ENCODE measurements around the gene RTN4RL1. TPM values are rescaled to one million over a fixed set of nuclear protein-coding genes. Genes with fewer than 3 reads are reported as not detected.

RTN4RL1 gene
- total and polyA plus RNA-seq, 2 of the 13 experiments (the other 11 are each of a cell fraction or from before 2014, with no cell fraction given) = 0.01 TPM; not detected in 1

DNA sequence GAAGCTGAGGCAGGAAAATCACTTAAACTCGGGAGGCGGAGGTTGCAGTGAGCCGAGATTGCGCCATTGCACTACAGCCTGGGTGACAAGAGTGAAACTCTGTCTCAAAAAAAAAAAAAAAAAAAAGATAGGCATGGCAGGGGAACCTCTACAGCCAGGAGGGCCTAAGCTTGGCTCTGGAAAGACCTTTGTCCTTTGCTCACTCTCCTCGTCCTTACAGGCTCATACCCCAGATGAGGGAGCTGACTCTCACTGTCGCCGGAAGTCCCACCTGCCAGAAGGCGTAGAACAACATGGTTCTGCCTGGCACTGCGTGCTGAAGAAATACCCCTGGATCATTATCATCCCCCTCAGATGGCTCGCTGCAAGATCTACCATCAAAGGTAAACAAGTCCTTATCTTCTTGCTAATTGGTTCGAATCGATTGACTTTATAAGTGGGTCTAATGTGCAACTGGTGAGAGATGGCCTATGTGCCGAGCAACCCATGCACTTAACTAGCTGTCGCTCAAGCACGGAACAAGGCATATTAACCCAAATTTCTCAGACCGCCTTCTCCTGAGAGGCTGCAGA, 29.7 kb downstream of the RTN4RL1 start:
- H3K4me2 ChIP-seq (ENCODE audit: low read depth, low read length) = peak overlapping the region; percentile 83
- peaks cover 66% of the 10 kb centered on the region for H3K4me1 ChIP-seq (ENCODE audit: insufficient read depth, low read length)
- H3K27ac ChIP-seq (ENCODE audit: extremely low read length, insufficient read depth, low read length) = no peak overlapping the region
- intact Hi-C loops (cut with micrococcal nuclease; ENCODE audit: unreplicated experiment) = no loop called here
- 2% methylated on average over 15 of the region's 16 CpGs for WGBS (ENCODE audit: low lambda C conversion rate)
- peak overlapping the region; percentile 38 to 66 (median 60) for H3K4me3 ChIP-seq (replicated peaks in 1 of 3; ENCODE audit: insufficient read depth in 1 of 3, low read depth in 2 of 3, low read length in 3 of 3)
- H3K36me3 ChIP-seq (replicated peaks in 1 of 2; ENCODE audit: control insufficient read depth in 1 of 2, insufficient read depth in 2 of 2, low read length in 2 of 2) = no peaks in the 10 kb centered on the region
- no peaks in the 10 kb centered on the region for H3K79me2 ChIP-seq (ENCODE audit: insufficient read depth, low read length)
- H3K9ac ChIP-seq (ENCODE audit: insufficient read depth, low read depth, low read length) = peak overlapping the region; percentile 16; the same call in 1 of the 2 replicates
- H3K27me3 ChIP-seq (ENCODE audit: control insufficient read depth in 1 of 2, insufficient read depth in 2 of 2, low read length in 2 of 2) = peaks cover 0 to 24% of the 10 kb centered on the region in 2 experiments; a peak in 2 of 5 replicates
- H3K9me3 ChIP-seq (ENCODE audit: low read length) = no peaks in the 10 kb centered on the region
- DNase-seq (ENCODE audit: low spot score) (peak; percentile 71), FAIRE-seq (peak; percentile 93), ATAC-seq (peak; percentile 44)
- no peak overlapping the region for H2AFZ ChIP-seq (ENCODE audit: low read length)
- no TSS peak for BruUV-seq (replicated peaks)
- ChIA-PET CTCF (ENCODE audit: low intra/inter-chr PET ratio, low total read pairs) (no interaction called here), POLR2A (interaction anchor here (0.6 to 2.4 kb wide), 14 partner anchors 15 to 611 kb away, joined by 3 to 10 read pairs (median 4); partner anchors contain the start of gene DPH1)
- no peaks in the 10 kb centered on the region for H4K20me1 ChIP-seq (ENCODE audit: insufficient read depth, low read length)
- in situ Hi-C loops (cut with HindIII; ENCODE audit: extremely low pct_ligation_motif_present, low pct_unique_long_range_greater_than_20kb) = no loop called here
- TF ChIP-seq, protein P1, sequence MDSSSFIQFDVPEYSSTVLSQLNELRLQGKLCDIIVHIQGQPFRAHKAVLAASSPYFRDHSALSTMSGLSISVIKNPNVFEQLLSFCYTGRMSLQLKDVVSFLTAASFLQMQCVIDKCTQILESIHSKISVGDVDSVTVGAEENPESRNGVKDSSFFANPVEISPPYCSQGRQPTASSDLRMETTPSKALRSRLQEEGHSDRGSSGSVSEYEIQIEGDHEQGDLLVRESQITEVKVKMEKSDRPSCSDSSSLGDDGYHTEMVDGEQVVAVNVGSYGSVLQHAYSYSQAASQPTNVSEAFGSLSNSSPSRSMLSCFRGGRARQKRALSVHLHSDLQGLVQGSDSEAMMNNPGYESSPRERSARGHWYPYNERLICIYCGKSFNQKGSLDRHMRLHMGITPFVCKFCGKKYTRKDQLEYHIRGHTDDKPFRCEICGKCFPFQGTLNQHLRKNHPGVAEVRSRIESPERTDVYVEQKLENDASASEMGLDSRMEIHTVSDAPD (CRISPR knock-in tag; IDR thresholded peaks at IDR 0.05) = 0 out of 2 replicates have a peak, but pooled peaks have one; percentile 45
- TF ChIP-seq ZNF678 (CRISPR knock-in tag; IDR thresholded peaks at IDR 0.05) (no peak), POLR2A (IDR thresholded peaks at IDR 0.05; ENCODE audit: insufficient read depth in 1 of 2, low read depth in 2 of 2, low read length in 2 of 2) (peak in 1 of 2 experiments; percentile 49; a peak in 1 of 4 replicates), RAD51 (IDR thresholded peaks at IDR 0.05; ENCODE audit: borderline replicate concordance) (no peak), GTF3A (CRISPR knock-in tag; conservative IDR thresholded peaks at IDR 0.05) (no peak), ZNF747 (CRISPR knock-in tag; IDR thresholded peaks at IDR 0.05; ENCODE audit: borderline replicate concordance) (no peak), ZMYM3 (CRISPR knock-in tag; IDR thresholded peaks at IDR 0.05) (no peak), ZNF432 (CRISPR knock-in tag; IDR thresholded peaks at IDR 0.05; ENCODE audit: borderline replicate concordance) (no peak), SOX5 (CRISPR knock-in tag; IDR thresholded peaks at IDR 0.05; ENCODE audit: borderline replicate concordance) (no peak), MYNN (CRISPR knock-in tag; IDR thresholded peaks at IDR 0.05; ENCODE audit: low read depth) (no peak)
- TF ChIP-seq, protein P2, sequence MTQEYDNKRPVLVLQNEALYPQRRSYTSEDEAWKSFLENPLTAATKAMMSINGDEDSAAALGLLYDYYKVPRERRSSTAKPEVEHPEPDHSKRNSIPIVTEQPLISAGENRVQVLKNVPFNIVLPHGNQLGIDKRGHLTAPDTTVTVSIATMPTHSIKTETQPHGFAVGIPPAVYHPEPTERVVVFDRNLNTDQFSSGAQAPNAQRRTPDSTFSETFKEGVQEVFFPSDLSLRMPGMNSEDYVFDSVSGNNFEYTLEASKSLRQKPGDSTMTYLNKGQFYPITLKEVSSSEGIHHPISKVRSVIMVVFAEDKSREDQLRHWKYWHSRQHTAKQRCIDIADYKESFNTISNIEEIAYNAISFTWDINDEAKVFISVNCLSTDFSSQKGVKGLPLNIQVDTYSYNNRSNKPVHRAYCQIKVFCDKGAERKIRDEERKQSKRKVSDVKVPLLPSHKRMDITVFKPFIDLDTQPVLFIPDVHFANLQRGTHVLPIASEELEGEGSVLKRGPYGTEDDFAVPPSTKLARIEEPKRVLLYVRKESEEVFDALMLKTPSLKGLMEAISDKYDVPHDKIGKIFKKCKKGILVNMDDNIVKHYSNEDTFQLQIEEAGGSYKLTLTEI (CRISPR knock-in tag; conservative IDR thresholded peaks at IDR 0.05) = no peak
- TF ChIP-seq, protein P3, sequence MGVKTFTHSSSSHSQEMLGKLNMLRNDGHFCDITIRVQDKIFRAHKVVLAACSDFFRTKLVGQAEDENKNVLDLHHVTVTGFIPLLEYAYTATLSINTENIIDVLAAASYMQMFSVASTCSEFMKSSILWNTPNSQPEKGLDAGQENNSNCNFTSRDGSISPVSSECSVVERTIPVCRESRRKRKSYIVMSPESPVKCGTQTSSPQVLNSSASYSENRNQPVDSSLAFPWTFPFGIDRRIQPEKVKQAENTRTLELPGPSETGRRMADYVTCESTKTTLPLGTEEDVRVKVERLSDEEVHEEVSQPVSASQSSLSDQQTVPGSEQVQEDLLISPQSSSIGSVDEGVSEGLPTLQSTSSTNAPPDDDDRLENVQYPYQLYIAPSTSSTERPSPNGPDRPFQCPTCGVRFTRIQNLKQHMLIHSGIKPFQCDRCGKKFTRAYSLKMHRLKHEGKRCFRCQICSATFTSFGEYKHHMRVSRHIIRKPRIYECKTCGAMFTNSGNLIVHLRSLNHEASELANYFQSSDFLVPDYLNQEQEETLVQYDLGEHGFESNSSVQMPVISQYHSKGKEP (CRISPR knock-in tag; IDR thresholded peaks at IDR 0.05) = no peak
- TF ChIP-seq, protein P4, sequence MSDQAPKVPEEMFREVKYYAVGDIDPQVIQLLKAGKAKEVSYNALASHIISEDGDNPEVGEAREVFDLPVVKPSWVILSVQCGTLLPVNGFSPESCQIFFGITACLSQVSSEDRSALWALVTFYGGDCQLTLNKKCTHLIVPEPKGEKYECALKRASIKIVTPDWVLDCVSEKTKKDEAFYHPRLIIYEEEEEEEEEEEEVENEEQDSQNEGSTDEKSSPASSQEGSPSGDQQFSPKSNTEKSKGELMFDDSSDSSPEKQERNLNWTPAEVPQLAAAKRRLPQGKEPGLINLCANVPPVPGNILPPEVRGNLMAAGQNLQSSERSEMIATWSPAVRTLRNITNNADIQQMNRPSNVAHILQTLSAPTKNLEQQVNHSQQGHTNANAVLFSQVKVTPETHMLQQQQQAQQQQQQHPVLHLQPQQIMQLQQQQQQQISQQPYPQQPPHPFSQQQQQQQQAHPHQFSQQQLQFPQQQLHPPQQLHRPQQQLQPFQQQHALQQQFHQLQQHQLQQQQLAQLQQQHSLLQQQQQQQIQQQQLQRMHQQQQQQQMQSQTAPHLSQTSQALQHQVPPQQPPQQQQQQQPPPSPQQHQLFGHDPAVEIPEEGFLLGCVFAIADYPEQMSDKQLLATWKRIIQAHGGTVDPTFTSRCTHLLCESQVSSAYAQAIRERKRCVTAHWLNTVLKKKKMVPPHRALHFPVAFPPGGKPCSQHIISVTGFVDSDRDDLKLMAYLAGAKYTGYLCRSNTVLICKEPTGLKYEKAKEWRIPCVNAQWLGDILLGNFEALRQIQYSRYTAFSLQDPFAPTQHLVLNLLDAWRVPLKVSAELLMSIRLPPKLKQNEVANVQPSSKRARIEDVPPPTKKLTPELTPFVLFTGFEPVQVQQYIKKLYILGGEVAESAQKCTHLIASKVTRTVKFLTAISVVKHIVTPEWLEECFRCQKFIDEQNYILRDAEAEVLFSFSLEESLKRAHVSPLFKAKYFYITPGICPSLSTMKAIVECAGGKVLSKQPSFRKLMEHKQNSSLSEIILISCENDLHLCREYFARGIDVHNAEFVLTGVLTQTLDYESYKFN (CRISPR knock-in tag; conservative IDR thresholded peaks at IDR 0.05) = peak; percentile 61; the same call in 1 of the 2 replicates
- TF ChIP-seq, protein P5, sequence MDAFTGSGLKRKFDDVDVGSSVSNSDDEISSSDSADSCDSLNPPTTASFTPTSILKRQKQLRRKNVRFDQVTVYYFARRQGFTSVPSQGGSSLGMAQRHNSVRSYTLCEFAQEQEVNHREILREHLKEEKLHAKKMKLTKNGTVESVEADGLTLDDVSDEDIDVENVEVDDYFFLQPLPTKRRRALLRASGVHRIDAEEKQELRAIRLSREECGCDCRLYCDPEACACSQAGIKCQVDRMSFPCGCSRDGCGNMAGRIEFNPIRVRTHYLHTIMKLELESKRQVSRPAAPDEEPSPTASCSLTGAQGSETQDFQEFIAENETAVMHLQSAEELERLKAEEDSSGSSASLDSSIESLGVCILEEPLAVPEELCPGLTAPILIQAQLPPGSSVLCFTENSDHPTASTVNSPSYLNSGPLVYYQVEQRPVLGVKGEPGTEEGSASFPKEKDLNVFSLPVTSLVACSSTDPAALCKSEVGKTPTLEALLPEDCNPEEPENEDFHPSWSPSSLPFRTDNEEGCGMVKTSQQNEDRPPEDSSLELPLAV (CRISPR knock-in tag; conservative IDR thresholded peaks at IDR 0.05; ENCODE audit: low read depth) = no peak

All from HepG2 (cell line).